Measurements from ENCODE around the gene TMEM62.

Gene TMEM62

DNA sequence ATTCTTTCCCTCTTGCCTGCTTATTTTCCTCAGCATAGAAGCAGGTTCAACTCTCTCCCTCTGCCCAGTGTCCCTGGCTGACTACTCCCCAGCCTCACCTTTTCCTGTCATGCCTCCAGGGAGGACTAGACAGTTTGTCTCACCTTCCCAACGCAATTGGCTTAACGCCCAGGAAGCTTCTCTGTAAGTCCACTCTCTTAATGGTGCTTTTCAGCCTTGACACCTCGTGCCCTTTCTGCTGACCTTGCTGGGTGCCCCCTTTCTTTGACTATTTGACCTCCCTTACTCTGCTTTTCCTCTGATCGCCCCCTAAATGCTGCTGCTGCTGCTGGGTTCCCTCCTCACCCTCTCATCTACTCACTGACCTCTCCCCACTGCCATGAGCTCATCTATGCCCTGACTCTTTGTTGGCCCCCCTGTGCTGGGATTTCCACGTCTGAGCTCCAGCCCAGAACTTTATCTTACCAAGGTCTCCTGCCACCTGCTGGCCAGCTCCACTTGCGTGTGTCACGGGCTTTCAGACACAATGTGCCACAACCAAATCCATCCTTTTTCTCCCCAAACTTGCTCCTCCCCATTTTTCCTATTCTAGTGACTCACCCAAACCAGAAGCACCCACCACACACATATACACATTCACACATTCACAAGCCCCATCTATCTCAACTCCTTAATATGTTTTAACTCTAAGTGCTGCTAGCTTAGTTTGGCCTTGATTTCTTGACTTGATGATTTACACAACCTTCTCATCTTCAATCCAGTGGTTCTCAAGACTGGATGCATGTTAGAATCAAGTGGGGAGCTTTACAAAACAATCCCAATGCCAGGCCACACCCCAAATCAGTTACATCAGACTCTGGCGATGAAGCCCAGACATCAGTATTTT, 70.9 kb downstream of the TMEM62 start:
- peak; percentile 54 for DNase-seq (ENCODE audit: low read depth)
- H3K4me3 ChIP-seq (ENCODE audit: low read length): no peak overlapping the region
- TF ChIP-seq, protein P1, sequence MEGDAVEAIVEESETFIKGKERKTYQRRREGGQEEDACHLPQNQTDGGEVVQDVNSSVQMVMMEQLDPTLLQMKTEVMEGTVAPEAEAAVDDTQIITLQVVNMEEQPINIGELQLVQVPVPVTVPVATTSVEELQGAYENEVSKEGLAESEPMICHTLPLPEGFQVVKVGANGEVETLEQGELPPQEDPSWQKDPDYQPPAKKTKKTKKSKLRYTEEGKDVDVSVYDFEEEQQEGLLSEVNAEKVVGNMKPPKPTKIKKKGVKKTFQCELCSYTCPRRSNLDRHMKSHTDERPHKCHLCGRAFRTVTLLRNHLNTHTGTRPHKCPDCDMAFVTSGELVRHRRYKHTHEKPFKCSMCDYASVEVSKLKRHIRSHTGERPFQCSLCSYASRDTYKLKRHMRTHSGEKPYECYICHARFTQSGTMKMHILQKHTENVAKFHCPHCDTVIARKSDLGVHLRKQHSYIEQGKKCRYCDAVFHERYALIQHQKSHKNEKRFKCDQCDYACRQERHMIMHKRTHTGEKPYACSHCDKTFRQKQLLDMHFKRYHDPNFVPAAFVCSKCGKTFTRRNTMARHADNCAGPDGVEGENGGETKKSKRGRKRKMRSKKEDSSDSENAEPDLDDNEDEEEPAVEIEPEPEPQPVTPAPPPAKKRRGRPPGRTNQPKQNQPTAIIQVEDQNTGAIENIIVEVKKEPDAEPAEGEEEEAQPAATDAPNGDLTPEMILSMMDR (conservative IDR thresholded peaks at IDR 0.05; ENCODE audit: low read length): peak; percentile 68

DNA sequence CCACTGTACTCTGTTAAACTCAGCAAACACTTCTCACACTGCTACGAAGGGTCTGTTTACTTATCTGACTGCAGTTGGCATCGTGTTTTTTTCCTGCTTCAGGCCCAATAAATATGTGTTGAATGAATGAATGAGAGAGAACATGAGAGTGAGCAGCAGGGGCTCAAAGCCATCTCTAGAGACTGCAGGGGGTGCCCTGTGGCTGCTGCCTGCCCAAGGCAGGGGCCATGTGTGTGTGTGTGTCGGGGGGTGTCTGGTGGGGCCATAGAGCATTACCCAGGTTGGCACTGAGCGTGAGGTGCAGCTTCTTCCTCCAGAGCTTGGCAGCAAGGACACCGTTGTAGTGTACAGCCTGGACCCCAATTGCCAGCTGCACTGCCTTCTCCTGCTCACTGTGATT, 72.7 kb downstream of the TMEM62 start:
- DNase-seq (ENCODE audit: low read depth): no peak
- TF ChIP-seq, protein P1 (conservative IDR thresholded peaks at IDR 0.05; ENCODE audit: low read length): no peak
- no peak overlapping the region for H3K4me3 ChIP-seq (ENCODE audit: low read length)

DNA sequence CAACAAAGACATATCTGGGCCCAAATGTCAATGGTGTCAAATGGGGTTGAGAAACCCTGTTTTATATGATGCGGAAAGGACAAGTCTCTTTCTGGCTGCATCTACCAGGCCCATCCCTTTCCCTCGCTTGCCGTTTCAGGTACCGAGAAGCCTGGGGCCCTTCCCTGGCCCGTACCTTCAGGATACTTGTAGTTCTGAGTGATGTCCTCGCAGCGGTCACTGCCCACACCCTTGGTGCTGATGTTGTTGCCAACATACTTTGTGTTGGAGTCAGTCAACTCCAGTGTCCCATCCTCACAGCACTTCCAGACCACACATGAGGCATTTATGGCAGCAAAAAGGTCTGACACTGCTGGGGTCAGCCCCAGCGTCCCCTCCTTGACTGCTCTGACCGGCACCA, 73.6 kb downstream of the TMEM62 start:
- TF ChIP-seq, protein P1 (conservative IDR thresholded peaks at IDR 0.05; ENCODE audit: low read length): no peak
- DNase-seq (ENCODE audit: low read depth): no peak
- no peak overlapping the region for H3K4me3 ChIP-seq (ENCODE audit: low read length)

DNA sequence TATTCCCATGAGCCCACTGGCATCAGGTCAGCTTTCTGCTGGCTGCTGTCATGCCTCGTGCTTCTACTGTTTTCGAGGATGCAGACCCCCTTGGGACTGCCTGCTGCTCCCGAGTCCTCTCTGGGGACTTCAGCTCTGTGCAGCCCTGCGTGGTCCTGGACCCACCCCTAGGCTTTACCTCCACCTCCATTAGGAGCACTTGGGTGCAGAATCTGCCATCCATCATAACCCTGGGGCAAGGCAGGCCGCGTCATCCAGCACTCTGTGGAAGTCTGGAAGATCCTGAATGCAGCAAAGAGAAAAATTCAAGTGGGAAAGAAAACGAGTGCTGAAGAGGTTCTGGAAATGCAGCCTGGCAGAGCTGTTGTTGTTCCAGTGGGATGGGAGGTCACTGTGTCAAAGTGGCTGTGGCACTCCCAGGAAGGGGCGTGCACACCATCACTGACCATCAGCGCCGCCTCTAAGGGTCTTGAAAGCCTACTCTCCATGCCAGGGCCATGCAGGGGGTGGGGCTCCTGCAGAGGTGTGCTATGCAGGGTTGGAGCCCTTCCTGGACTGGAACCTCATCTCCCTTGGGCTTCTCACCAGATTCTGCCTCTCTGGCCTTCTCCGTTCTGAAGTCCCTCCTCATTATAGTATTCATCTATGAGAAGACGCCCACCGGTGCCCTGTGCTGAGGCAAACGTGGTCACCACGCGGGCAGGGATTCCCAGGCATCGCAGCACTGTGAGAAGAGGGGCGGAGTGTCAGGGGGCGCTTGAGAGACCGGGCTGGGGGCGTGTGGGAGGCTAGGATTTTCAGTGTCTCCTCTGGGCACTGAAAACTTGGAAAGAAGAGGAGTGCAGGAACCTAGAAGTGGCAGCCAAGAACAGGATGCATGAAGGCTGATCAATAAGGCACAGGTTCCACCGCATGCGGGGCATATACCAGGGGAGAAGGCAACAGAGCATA, 74.9 kb downstream of the TMEM62 start:
- no peak for DNase-seq (ENCODE audit: low read depth)
- TF ChIP-seq, protein P1 (conservative IDR thresholded peaks at IDR 0.05; ENCODE audit: low read length): no peak
- H3K4me3 ChIP-seq (ENCODE audit: low read length): no peak overlapping the region

DNA sequence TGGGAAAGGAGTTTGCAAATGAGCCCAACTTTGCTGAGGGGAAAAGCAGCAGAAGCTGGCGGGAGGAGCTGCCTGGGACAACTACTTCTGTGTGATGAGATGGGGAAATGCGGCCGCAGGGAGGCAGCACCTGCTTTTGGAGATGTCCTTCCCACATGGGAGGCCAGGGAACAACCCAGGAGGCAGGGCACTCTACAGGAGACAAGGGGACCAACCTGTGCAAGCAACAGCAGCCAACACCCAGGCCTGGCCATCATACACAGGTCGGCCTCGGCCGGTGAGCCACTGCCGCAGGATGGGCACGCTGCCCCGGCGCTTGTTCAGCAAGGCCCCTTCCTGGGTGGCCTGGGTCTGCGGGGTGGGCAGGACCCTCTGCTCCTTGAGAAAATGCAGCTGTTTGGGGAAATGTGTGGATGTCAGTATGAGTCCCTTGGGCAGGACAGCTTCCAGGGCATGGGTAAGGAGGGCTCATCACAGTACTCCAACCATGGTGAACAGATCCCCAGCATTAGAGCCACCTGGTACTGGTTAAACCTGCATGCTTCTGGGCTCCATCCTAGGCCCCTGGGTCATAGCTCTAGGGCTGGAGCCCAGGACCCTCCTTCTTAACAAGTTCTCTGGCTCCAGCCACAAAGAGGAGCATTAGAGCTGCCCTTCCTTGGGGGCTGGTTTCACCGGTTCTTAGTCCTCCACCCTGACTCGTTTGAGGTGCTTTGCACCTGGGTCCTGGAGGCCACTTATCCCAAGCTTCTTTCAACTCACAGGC, 75.9 kb downstream of the TMEM62 start:
- TF ChIP-seq, protein P1 (conservative IDR thresholded peaks at IDR 0.05; ENCODE audit: low read length): 0 out of 2 replicates have a peak, but pooled peaks have one; percentile 8
- DNase-seq (ENCODE audit: low read depth): no peak
- H3K4me3 ChIP-seq (ENCODE audit: low read length): no peak overlapping the region

DNA sequence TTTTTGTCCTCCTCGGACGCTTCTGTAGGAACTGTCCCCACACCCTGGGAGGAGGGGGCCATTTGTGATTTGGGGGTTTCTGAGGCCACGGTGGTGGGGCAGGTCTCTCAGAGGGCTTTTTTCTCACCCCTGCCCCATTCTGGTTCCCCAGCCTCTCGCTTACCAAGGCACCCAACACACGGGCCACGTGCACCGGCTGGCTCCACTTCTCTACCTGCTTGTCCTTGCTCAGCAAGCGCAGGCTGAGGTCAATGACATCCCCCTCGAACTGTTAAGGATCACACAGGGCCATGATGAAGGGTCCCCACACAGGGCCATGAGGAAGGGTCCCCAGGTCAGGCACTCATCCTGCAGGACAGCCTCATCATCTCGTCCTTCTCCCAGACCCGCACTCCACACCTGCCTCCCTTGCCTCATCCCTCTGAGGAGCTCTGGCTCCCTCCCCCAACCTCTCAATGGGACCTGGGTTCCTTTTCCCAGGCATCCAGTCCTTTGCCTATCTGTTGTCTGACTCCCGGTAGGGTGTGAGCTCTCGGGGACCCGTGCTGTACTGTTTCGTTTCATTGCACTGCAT, 76.9 kb downstream of the TMEM62 start:
- no peak for DNase-seq (ENCODE audit: low read depth)
- H3K4me3 ChIP-seq (ENCODE audit: low read length): no peak overlapping the region
- TF ChIP-seq, protein P1 (conservative IDR thresholded peaks at IDR 0.05; ENCODE audit: low read length): no peak

Measured in AG10803 (cell line).